H1 (cell line): ENCODE results near the gene CHST11. TPM values are rescaled to one million over a fixed set of nuclear protein-coding genes. Genes with fewer than 3 reads are reported as not detected.

Source experiments
- CTCF ChIA-PET: fragments of 300-600 bp; sonication (Branson Sonifier 250); formaldehyde crosslinking; loops from one replicate; lab custom pipeline; 2021; ENCODE audit not compliant: partially characterized antibody; lab: Charles Lee
- POLR2A ChIA-PET: fragments of 300-600 bp; sonication (Branson Sonifier 250); formaldehyde crosslinking; loops from one replicate; lab custom pipeline; 2021; ENCODE audit warnings: inconsistent platforms; ENCODE audit not compliant: partially characterized antibody; lab: Charles Lee
- DNase-seq, 2 experiments: peaks; one replicate each; pipeline versions ENCODE4 v3.0.0 to v3.0.0-alpha.2; 2010 to 2022; ENCODE audit warnings: low spot score in 2 of 2, low read depth in 1 of 2, mixed read lengths in 1 of 2
- FAIRE-seq: peaks from 2 replicates; lab custom pipeline; 2011; peaks lifted over from hg19 to GRCh38; lab: Jason Lieb, UNC
- H2AFZ ChIP-seq: 2 replicates; pipeline ENCODE4 v1.8.1; 2012; ENCODE audit warnings: low read length, inconsistent platforms
- H2AK5ac ChIP-seq: 2 replicates; pipeline ENCODE4 v1.6.1; 2013; ENCODE audit warnings: low read depth, low read length
- H2BK120ac ChIP-seq: replicated peaks from 2 replicates; pipeline ENCODE3; 2013; ENCODE audit warnings: low read depth, low read length, inconsistent platforms
- H2BK12ac ChIP-seq: 2 replicates; pipeline ENCODE4 v1.6.1; 2013; ENCODE audit warnings: low read depth, low read length
- H2BK15ac ChIP-seq: 2 replicates; pipeline ENCODE4 v1.6.1; 2013; ENCODE audit warnings: low read length
- H2BK20ac ChIP-seq: 2 replicates; pipeline ENCODE4 v1.6.1; 2013; ENCODE audit warnings: low read length
- H2BK5ac ChIP-seq: 2 replicates; pipeline ENCODE4 v1.6.1; 2013; ENCODE audit warnings: low read depth, low read length
- H3K14ac ChIP-seq: 2 replicates; pipeline ENCODE4 v1.6.1; 2013; ENCODE audit warnings: inconsistent platforms; ENCODE audit not compliant: insufficient read length
- H3K18ac ChIP-seq: 2 replicates; pipeline ENCODE4 v1.6.1; 2013; ENCODE audit warnings: low read length; ENCODE audit errors: extremely low read depth
- H3K23ac ChIP-seq: 2 replicates; pipeline ENCODE4 v1.6.1; 2013; ENCODE audit warnings: inconsistent platforms; ENCODE audit not compliant: insufficient read length
- H3K23me2 ChIP-seq: 2 replicates; pipeline ENCODE4 v1.6.1; 2013; ENCODE audit warnings: low read depth, low read length
- H3K27ac ChIP-seq: 2 replicates; pipeline ENCODE4 v1.6.1; 2011; ENCODE audit warnings: low read depth, low read length, inconsistent platforms
- H3K27me3 ChIP-seq, 4 experiments: replicated peaks in 1 of 4; 1 replicate in 1 of 4; 2 replicates in 3 of 4; pipeline versions ENCODE4 v1.6.1 to v1.8.1; 2011 to 2013; ENCODE audit warnings: low read length in 3 of 4, mild to moderate bottlenecking in 3 of 4, inconsistent platforms in 2 of 4, mixed read lengths in 2 of 4, moderate library complexity in 1 of 4; ENCODE audit not compliant: control insufficient read depth in 3 of 4, insufficient read depth in 3 of 4; ENCODE audit errors: extremely low read depth in 1 of 4
- H3K36me3 ChIP-seq, 4 experiments: 2 replicates each; pipeline versions ENCODE4 v1.6.1 to v1.8.1; 2011 to 2013; ENCODE audit warnings: mild to moderate bottlenecking in 4 of 4, low read length in 3 of 4, moderate library complexity in 2 of 4, control low read depth in 1 of 4, inconsistent platforms in 1 of 4; ENCODE audit not compliant: insufficient read depth in 4 of 4, control insufficient read depth in 2 of 4
- H3K4ac ChIP-seq: replicated peaks from 2 replicates; pipeline ENCODE3; 2013; ENCODE audit warnings: low read length, low read depth, mixed read lengths, inconsistent platforms; ENCODE audit not compliant: insufficient read length
- H3K4me1 ChIP-seq, 4 experiments: replicated peaks in 1 of 4; 1 replicate in 1 of 4; 2 replicates in 3 of 4; pipeline versions ENCODE4 v1.6.1 to v1.8.1; 2011 to 2013; ENCODE audit warnings: low read length in 3 of 4, inconsistent platforms in 2 of 4, mixed read lengths in 1 of 4; ENCODE audit not compliant: insufficient read depth in 4 of 4, control insufficient read depth in 3 of 4
- H3K4me2 ChIP-seq, 2 experiments: 2 replicates each; pipeline versions ENCODE4 v1.6.1 to v1.8.1; 2011 to 2013; ENCODE audit warnings: low read depth in 2 of 2, low read length in 2 of 2, control low read depth in 1 of 2, inconsistent platforms in 1 of 2, mild to moderate bottlenecking in 1 of 2; ENCODE audit not compliant: insufficient read depth in 1 of 2
- H3K4me3 ChIP-seq, 4 experiments: fragments of 200-600, 300-600 bp in 1 of 4; sonication (generic), shearing (Covaris generic), sonication (Bioruptor Twin) in 1 of 4; 2 replicates each; pipeline versions ENCODE4 v1.5.1 to v1.8.1; 2011 to 2016; ENCODE audit warnings: low read length in 4 of 4, low read depth in 3 of 4, control low read depth in 2 of 4, inconsistent platforms in 2 of 4, mild to moderate bottlenecking in 2 of 4, mixed read lengths in 1 of 4, moderate library complexity in 1 of 4; ENCODE audit not compliant: insufficient read depth in 2 of 4; ENCODE audit errors: extremely low read depth in 1 of 4
- H3K56ac ChIP-seq: replicated peaks from 2 replicates; pipeline ENCODE3; 2013; ENCODE audit warnings: low read depth, mild to moderate bottlenecking, mixed read lengths, low read length, inconsistent platforms; ENCODE audit not compliant: insufficient read length
- H3K79me1 ChIP-seq: 2 replicates; pipeline ENCODE4 v1.6.1; 2013; ENCODE audit warnings: low read depth, low read length, control low read depth
- H3K79me2 ChIP-seq, 2 experiments: 2 replicates each; pipeline versions ENCODE4 v1.6.1 to v1.8.1; 2012 to 2013; ENCODE audit warnings: low read length in 2 of 2, mild to moderate bottlenecking in 2 of 2, inconsistent platforms in 1 of 2; ENCODE audit not compliant: insufficient read depth in 2 of 2, control insufficient read depth in 1 of 2
- H3K9ac ChIP-seq, 4 experiments: replicated peaks in 1 of 4; 1 replicate in 1 of 4; 2 replicates in 3 of 4; pipeline versions ENCODE4 v1.6.1 to v1.8.1; 2011 to 2013; ENCODE audit warnings: low read depth in 3 of 4, low read length in 3 of 4, control low read depth in 2 of 4, mild to moderate bottlenecking in 2 of 4, moderate library complexity in 2 of 4, inconsistent platforms in 1 of 4; ENCODE audit errors: extremely low read depth in 1 of 4
- H3K9me3 ChIP-seq, 2 experiments: 2 replicates each; pipeline versions ENCODE4 v1.6.1 to v1.8.1; 2012 to 2013; ENCODE audit warnings: mild to moderate bottlenecking in 2 of 2, moderate library complexity in 2 of 2, control low read depth in 1 of 2, inconsistent platforms in 1 of 2, low read depth in 1 of 2, low read length in 1 of 2, mixed read lengths in 1 of 2; ENCODE audit not compliant: insufficient read depth in 2 of 2
- H4K20me1 ChIP-seq, 2 experiments: replicated peaks in 1 of 2; 2 replicates each; pipeline versions ENCODE3 to v1.8.1; 2011 to 2013; ENCODE audit warnings: inconsistent platforms in 2 of 2, low read length in 2 of 2, mild to moderate bottlenecking in 1 of 2; ENCODE audit not compliant: insufficient read depth in 2 of 2, control insufficient read depth in 1 of 2
- H4K5ac ChIP-seq: 2 replicates; pipeline ENCODE4 v1.6.1; 2013; ENCODE audit warnings: low read length, low read depth, mixed read lengths, inconsistent platforms; ENCODE audit not compliant: insufficient read length
- H4K8ac ChIP-seq: 2 replicates; pipeline ENCODE4 v1.8.0; 2013; ENCODE audit warnings: mild to moderate bottlenecking, moderate library complexity, low read length, inconsistent platforms; ENCODE audit not compliant: insufficient read depth; ENCODE audit errors: extremely low read depth
- H4K91ac ChIP-seq: replicated peaks from 2 replicates; pipeline ENCODE3; 2013; ENCODE audit warnings: low read length, mixed read lengths, inconsistent platforms; ENCODE audit not compliant: insufficient read length
- KDM1A ChIP-seq: fragments of 200-600, 300-600 bp; sonication (generic); IDR thresholded peaks from 2 replicates; pipeline ENCODE4 v1.7.1; 2016; ENCODE audit warnings: mild to moderate bottlenecking, low read length, borderline replicate concordance
- TAF7 ChIP-seq: optimal IDR thresholded peaks from 2 replicates; pipeline ENCODE3; 2011; ENCODE audit warnings: low read depth, mild to moderate bottlenecking, inconsistent platforms, low read length, moderate library complexity, borderline replicate concordance
- whole genome bisulfite sequencing, 2 experiments: shearing (Covaris generic) in 1 of 2; methylation state at CpG; one replicate each; pipeline versions ENCODE4 v1.1.6 to v1.1.7; 2013 to 2015; ENCODE audit warnings: low lambda C conversion rate in 2 of 2, mixed read lengths in 2 of 2, inconsistent platforms in 1 of 2, low coverage in 1 of 2, missing lambda C conversion rate in 1 of 2; ENCODE audit not compliant: insufficient replicate concordance in 2 of 2, insufficient coverage in 1 of 2, insufficient read length in 1 of 2; ENCODE audit errors: extremely low coverage in 1 of 2, missing lambda C conversion rate in 1 of 2; 5-methylcytosine and 5-hydroxymethylcytosine counted together
- polyA plus RNA-seq, 7 experiments: library from polyadenylated mRNA; depleted of rRNA in 3 of 7; stranded (reverse) in 5 of 7; unstranded in 2 of 7; fragments of >200 nt in 5 of 7; fragments of 200-250 nt in 2 of 7; gene quantifications; 1 replicate in 5 of 7; 2 replicates in 1 of 7; 4 replicates in 1 of 7; pipeline versions ENCODE4 v1.2.1 to v1.2.3, GENCODE V29; 2011 to 2013; ENCODE audit warnings: missing spikeins in 2 of 7, mixed read lengths in 2 of 7
- total RNA-seq: library from RNA; stranded (reverse); fragmentation: NEBNext Ultra II Directional; extraction: Animal tissue kit (Norgen Biotek cat#: 25700); gene quantifications from 2 replicates; pipeline ENCODE4 v1.2.1, GENCODE V29; 2021

Gene CHST11
- total and polyA plus RNA-seq, 2 of the 8 experiments (the other 6 are each of a cell fraction or from before 2014, with no cell fraction given) = 14.4 to 20.8 TPM

- CTCF ChIA-PET = no interaction called here
- no peak overlapping the region for H3K4ac ChIP-seq
Measured at GRCh38 chr12:104600036-104600712, 143.4 kb downstream of the CHST11 start.

More at GRCh38 chr12:104600036-104600712, 143.4 kb downstream of the CHST11 start:
- Histone ChIP-seq H3K79me1 (0 out of 2 replicates have a peak, but pooled peaks cover 4% of the 10 kb centered on the region), H3K27ac (no peak overlapping the region), H3K27me3 (no peaks in the 10 kb centered on the region), H3K23ac (no peak overlapping the region), H3K4me2 (no peak overlapping the region), H3K9me3 (no peaks in the 10 kb centered on the region; a peak in 1 of 4 replicates), H4K20me1 (no peaks in the 10 kb centered on the region), H3K4me3 (no peak overlapping the region), H4K8ac (no peak overlapping the region), H3K56ac (no peak overlapping the region), H2BK5ac (no peak overlapping the region), H4K91ac (no peak overlapping the region), H2BK20ac (no peak overlapping the region), H2BK120ac (no peak overlapping the region), H3K9ac (no peak overlapping the region), H3K14ac (no peak overlapping the region), H2AK5ac (no peak overlapping the region), H3K36me3 (no peaks in the 10 kb centered on the region), H3K4me1 (peaks cover 2 to 9% (median 5%) of the 10 kb centered on the region in 4 experiments; a peak in 5 of 7 replicates), H4K5ac (no peak overlapping the region), H3K23me2 (no peaks in the 10 kb centered on the region; the same call in 1 of the 2 replicates), H2BK12ac (no peak overlapping the region), H3K79me2 (0 out of 4 replicates have a peak, but pooled peaks cover 0 to 2% of the 10 kb centered on the region in 2 experiments), H2BK15ac (no peak overlapping the region), H3K18ac (no peak overlapping the region), H2AFZ (no peak overlapping the region)
- DNase-seq (no peak), FAIRE-seq (no peak)
- no peak for TF ChIP-seq TAF7
- peak; percentile 56; the same call in 1 of the 2 replicates for TF ChIP-seq KDM1A
- POLR2A ChIA-PET = no interaction called here
- 84% methylated on average over 4 of the region's 4 CpGs; no CpG with 5 or more reads in 1 of the 2 experiments for WGBS, 2 experiments
